Psoas muscle (tissue), 8 donors: ENCODE results near the gene LINC01488. TPM values are rescaled to one million over a fixed set of nuclear protein-coding genes. Genes with fewer than 3 reads are reported as not detected.

Experiments used
- ATAC-seq, 4 donors: fragments of 200-7000 bp; cut with Tn5 transposase; one replicate each; pipeline ENCODE4 v1.9.1; 2020; ENCODE audit warnings: moderate library complexity in 3 of 4, mild to moderate bottlenecking in 2 of 4
- DNase-seq, 2 donors: peaks; one replicate each; pipeline ENCODE4 v3.0.0-alpha.2; 2020
- H3K27ac ChIP-seq: fragments of 200-600 bp; one replicate; pipeline ENCODE4 v1.8.0; 2022
- H3K27me3 ChIP-seq, 3 donors: fragments of 200-600 bp in 1 of 3; one replicate each; pipeline versions ENCODE4 v1.6.1 to v1.8.0; 2013 to 2022; ENCODE audit warnings: low read length in 2 of 3, mild to moderate bottlenecking in 2 of 3, moderate library complexity in 1 of 3; ENCODE audit not compliant: insufficient read depth in 3 of 3
- H3K36me3 ChIP-seq, 2 donors: fragments of 200-600 bp in 1 of 2; one replicate each; pipeline versions ENCODE4 v1.6.1 to v1.8.0; 2013 to 2022; ENCODE audit warnings: low read depth in 1 of 2, mild to moderate bottlenecking in 1 of 2, moderate library complexity in 1 of 2; ENCODE audit not compliant: insufficient read depth in 1 of 2
- H3K4me1 ChIP-seq: fragments of 200-600 bp; one replicate; pipeline ENCODE4 v1.8.0; 2022
- H3K4me3 ChIP-seq: fragments of 200-600 bp; one replicate; pipeline ENCODE4 v1.8.0; 2022; ENCODE audit warnings: mild to moderate bottlenecking
- H3K9me3 ChIP-seq: fragments of 200-600 bp; one replicate; pipeline ENCODE4 v1.8.0; 2022
- CTCF ChIP-seq: fragments of 200-600 bp; IDR thresholded peaks from one replicate; pipeline ENCODE4 v1.8.0; 2022; ENCODE audit warnings: antibody characterized with exemption
- WGBS, 3 donors: extraction: QIAGEN DNeasy Blood & Tissue Kit; methylation state at CpG; one replicate each; pipeline versions ENCODE4 v1.1.6 to v1.1.7; 2013; 5-methylcytosine and 5-hydroxymethylcytosine counted together
- intact Hi-C, 2 donors: fragments of 100-400 bp; cut with DNase I; formaldehyde crosslinking; loops; one replicate each; pipeline versions ENCODE4 v1.11.0 to v1.14.2; 2022
- polyA plus RNA-seq, 3 donors: library from polyadenylated mRNA; stranded (reverse); fragments of 200-250 nt; gene quantifications; one replicate each; pipeline ENCODE4 v1.2.3, GENCODE V29; 2013
- total RNA-seq, 4 donors: library from RNA; stranded (reverse); fragmentation: NEBNext Ultra II Directional in 2 of 4; extraction: Animal tissue kit (Norgen Biotek cat#: 25700) in 2 of 4; gene quantifications; one replicate each; pipeline versions ENCODE4 v1.2.1 to v1.2.4, GENCODE V29; 2021 to 2023
- donor health status: healthy with polysubstance abuse.
- donor health status: DM: no; HTN: no; CAD: no; lungs with moderate emphysema.
- donor health status: Bipolar disorder and iron deficiency.
- donor health status: healthy.
- donor health status: DM: yes; HTN: yes; CAD: no.
- donor health status: DM: no; HTN: no; CAD: no.
- donor health status: DM: no; HTN: no; CAD: no.
- donor health status: DM: yes; HTN: yes; CAD: no.

Gene LINC01488
- total and polyA plus RNA-seq, 7 donors = 0.03 TPM; not detected in 6

DNA sequence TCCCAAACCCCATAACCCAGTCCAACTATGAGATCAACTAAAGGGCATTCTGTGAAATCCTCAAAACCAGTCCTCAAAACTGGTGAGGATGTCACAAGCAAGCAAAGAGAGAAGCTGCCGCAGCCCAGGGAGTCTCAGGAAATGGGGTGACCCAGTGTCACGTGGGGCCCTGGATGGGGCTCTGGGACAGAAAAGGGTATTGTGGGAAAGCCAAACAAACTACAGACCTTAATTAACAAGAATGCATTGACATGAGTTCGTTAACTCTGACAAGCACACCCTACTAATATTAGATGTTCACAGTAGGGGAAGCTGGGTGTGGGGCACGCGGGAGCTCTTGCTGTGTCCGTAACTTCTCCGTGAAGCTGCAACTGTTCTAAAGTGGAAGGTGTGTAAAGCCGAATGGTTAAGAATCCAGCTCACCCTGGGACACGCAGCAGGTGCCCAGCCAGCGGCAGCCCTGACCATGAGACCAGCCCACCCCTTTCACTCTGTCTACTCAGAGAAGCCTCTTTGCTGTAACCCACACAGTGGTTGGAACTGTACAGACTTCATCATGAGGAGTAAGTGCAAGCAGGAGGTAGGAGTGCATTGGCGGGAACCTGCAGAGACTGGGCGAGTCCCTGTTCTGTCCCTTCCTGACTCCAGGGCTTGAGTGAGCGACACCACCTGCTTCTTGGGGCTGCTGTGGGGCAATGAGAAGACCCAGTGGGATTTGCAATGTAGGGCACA is 17.9 kb downstream of the LINC01488 start:
- Histone ChIP-seq H3K27me3 (no peaks in the 10 kb centered on the region), H3K4me1 (peaks cover 15% of the 10 kb centered on the region), H3K9me3 (no peaks in the 10 kb centered on the region), H3K4me3 (no peak overlapping the region), H3K27ac (no peak overlapping the region), H3K36me3 (no peaks in the 10 kb centered on the region)
- DNase-seq = peak in 1 of 2 donors; percentile 20
- WGBS, 3 donors = 77 to 81% (median 78%) methylated on average over 13 of the region's 13 CpGs
- ATAC-seq = no peak
- no peak for TF ChIP-seq CTCF
- intact Hi-C loops = no loop called here

DNA sequence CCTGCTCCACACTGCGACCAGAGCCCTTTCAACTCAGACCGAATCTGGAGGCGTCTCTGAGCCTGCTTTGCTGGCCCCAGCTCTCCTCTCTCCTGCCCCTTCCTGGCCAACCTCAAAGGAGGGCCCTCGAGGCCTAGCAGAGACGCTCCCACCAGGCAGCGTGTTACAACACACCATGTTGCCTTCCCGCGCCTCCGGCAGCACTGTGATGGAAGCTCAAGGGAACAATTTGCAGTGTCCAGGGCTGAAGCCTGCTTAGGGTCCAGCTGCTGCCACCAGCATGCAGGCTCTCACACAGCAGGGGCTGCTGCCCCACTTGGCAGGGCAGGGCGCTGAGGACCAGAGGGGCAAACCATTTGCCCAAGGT is 18.4 kb downstream of the LINC01488 start:
- Histone ChIP-seq H3K9me3 (no peaks in the 10 kb centered on the region), H3K27me3 (no peaks in the 10 kb centered on the region), H3K4me3 (no peak overlapping the region), H3K36me3 (no peaks in the 10 kb centered on the region), H3K27ac (no peak overlapping the region), H3K4me1 (peaks cover 15% of the 10 kb centered on the region)
- intact Hi-C loops = no loop called here
- 57 to 64% (median 64%) methylated on average over 10 of the region's 10 CpGs for WGBS, 3 donors
- ATAC-seq = no peak
- DNase-seq = peak in 1 of 2 donors; percentile 51
- TF ChIP-seq CTCF = no peak

DNA sequence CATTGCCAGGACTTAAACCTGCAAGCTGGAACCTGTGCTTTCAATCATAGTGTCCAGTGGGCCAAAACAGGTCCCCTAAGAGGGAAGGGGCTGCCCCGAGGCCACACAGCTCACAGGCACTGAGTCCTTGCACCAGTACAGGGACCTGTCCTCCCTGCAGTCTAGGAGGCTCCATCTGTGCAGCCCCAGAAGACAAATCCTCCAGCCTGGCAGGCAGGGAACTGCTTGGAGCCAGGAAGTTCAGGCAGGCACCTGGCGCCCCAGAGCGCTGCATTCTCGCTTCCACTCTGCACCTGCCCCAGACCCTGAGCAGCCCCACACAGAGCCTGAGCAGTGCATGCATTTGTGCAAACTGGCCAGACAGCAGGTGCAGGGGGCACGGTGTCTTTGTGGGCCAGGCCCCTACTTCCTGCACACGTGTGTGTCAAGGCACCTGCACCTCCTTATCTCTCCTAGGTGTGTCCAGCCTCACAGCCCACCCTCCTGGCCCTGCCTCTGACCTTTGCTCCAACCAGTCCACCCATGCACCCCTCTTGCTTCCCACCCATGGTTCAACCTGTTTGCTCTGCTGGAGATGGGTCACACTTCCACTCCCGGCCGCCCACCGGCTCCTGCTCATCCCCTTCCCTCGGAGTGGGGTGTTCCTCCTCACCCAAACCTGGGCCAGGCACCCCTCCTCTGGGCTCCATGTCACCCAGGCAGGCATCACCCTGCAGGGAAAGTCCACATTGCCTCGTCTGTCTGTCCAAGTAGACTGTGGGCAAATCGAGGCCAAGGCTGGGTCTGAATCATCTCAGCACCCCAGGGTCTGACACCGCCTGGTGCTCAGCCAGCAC is 19.0 kb downstream of the LINC01488 start:
- TF ChIP-seq CTCF = no peak

GRCh38 chr11:69501121-69501489 is 19.6 kb downstream of the LINC01488 start:
- DNase-seq = no peak
- H3K36me3 ChIP-seq = no peaks in the 10 kb centered on the region
- peaks cover 12% of the 10 kb centered on the region for H3K4me1 ChIP-seq
- no peak for ATAC-seq
- no peak overlapping the region for H3K4me3 ChIP-seq
- no peaks in the 10 kb centered on the region for H3K27me3 ChIP-seq
- 46 to 69% (median 58%) methylated on average over 1 of the region's 1 CpG for WGBS, 3 donors
- TF ChIP-seq CTCF = no peak
- intact Hi-C loops = no loop called here
- H3K9me3 ChIP-seq = no peaks in the 10 kb centered on the region
- H3K27ac ChIP-seq = no peak overlapping the region

More for the DNA sequence above, 19.0 kb downstream of the LINC01488 start:
- ATAC-seq (no peak), DNase-seq (peak in 1 of 2 donors; percentile 40)
- H3K27me3 ChIP-seq = no peaks in the 10 kb centered on the region
- H3K4me3 ChIP-seq = no peak overlapping the region
- no peaks in the 10 kb centered on the region for H3K36me3 ChIP-seq
- H3K4me1 ChIP-seq = peaks cover 15% of the 10 kb centered on the region
- H3K9me3 ChIP-seq = no peaks in the 10 kb centered on the region
- WGBS, 3 donors = 79 to 86% (median 80%) methylated on average over 13 of the region's 13 CpGs
- H3K27ac ChIP-seq = no peak overlapping the region
- intact Hi-C loops = no loop called here
